DMS153 treated with DMSO at 0.1 percent for 48 hours (cell line): ENCODE results near the gene CALY.
A peak's percentile ranks its signal among the peaks of the same experiment; 100 is the strongest.

ENCODE experiments used
- DNase-seq: peaks from one replicate; lab custom pipeline; 2025; ENCODE audit not compliant: unreplicated experiment; lab: John Stamatoyannopoulos, UW

Gene CALY

DNA sequence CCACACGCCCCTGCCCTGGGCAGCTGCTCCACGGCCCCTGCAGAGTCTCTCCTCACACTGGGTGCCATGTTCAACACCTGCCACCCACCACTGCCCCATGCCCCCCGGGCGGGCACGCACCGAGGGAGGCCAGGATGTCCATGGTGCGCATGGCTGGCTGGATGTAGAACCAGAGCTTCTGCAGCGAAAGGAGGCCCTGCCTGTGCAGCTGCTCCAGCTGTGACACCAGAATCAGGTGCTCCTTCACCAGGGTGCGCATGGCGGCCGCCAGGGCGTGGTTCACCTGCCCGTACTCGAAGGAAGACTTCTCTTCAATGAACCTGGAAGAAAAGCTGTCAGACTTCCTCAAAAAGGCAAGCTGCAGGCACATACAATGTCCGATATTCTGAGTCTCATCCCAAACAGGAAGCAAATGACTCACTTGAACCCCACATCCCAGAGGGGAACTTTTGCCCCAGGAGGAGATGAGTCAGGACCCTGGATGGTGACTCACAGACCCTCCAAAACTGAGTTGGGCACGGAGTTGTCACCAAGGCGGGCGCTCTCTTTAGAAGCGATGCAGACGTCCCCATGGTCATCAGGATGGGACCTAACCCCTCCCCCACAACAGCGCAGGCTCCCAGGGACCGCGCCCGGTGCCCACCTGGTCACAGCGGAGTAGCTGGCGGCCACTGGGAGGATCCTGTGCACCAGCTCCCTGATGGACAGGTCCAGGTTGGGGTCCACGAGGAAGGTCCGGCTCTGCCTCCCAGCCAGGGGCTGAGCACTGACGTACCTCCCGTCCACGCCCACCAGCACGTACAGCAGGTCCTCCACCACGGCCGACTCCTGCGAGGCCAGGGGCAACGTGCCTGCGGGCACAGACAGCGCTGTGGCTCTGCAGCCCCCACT, 43.5 kb downstream of the CALY start:
- no peak for DNase-seq

DNA sequence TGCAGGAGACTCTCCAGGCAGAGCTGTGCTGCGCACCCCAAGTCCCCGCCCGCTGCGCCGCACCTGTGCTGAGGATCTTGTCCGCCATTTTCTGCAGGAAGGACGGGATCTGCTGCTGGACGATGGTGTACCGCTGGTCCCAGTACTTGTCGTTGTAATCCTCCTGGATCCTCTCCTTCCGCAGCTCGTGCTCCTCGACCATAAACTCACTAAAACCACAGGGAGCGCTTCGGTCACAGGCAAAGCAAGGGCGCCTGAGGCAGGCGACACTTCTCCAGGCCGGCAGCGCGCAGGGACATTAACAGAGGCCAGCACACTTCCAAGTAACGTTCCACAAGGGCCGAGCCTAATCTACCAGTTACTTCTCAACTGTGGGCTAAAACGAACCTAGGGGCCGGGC, 46.9 kb downstream of the CALY start:
- DNase-seq: no peak

DNA sequence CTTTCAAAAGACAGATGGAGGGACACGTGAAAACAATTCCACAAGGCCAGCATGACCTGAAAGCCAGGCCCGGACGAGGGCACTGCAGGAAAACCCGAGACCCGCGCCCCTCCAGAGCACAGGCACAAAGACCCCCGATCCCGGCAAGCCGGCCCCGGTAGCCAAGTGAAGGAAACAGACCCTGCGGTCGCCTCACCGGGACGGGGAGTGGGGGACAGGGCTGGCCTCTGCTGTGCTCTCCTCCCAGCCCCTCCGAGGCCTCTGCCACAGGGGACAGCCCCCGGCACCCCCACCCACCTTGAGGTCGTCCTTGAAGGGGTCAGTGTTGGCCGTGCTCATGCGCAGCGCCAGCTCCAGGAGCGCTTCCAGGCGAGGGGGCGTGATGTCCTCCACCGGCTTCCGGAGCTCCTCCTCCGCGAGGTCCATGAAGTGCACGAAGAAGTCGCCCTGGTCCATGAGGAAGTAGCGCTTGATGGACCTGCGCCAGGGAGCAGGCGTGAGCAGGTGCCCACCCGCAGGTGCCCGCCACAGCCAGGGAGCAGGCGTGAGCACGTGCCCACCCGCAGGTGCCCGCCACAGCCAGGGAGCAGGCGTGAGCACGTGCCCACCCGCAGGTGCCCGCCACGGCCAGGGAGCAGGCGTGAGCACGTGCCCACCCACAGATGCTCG, 48.7 kb downstream of the CALY start:
- no peak for DNase-seq

DNA sequence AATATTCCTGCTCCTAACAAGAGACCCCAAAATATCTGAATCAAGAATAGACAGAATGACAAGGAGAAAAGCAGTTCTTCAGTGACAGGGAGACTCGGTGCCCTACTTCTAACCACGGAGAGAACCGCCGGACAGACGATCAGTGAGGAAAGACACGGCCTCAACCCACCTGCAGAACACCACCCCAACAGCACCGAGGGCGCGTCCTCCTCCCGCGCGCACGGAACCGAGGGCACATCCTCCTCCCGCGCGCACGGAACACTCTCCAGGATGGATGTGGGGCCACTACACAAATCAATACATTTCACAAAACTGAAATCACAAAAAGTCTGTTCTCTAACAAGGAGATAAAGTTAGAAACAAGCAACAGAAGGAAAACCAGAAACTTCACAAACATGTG, 50.3 kb downstream of the CALY start:
- DNase-seq: no peak

DNA sequence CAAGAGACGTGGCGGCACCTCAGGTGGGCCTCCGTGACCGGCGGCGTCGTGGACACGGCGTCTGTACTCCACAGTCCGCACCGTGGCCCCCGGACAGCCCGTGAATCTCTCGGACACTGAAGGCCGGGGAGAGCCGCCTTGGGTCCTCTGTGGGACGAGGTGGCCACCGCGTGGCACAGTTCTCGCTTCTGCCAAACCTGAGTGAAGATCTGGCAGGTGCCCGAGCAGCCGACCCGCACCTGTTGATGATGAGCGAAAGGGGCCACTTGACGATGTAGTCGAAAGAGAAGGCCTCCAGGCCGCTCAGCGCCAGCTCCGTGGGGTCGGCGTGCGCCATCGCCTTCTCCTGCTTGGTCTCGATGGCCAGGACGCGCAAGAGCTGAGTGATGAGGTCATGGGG, 51.5 kb downstream of the CALY start:
- DNase-seq: no peak

DNA sequence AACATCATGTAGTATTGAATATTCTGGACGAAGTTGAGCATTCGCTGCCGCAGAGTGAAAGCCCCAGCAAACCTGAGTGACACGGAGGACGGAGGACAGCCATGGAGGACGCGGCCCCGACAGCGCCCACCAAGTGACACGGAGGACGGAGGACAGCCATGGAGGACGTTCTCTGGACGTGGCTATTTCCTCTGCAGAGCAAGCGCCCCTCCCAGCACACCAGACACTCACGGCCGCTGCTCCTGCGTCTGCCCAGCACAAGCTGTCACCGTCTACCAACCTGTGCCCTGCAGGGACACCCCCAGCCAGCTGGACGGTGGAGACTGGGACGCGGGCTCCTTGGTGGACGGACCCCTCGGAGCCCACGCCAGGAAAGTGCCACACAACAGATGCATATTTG, 52.8 kb downstream of the CALY start:
- no peak for DNase-seq

DNA sequence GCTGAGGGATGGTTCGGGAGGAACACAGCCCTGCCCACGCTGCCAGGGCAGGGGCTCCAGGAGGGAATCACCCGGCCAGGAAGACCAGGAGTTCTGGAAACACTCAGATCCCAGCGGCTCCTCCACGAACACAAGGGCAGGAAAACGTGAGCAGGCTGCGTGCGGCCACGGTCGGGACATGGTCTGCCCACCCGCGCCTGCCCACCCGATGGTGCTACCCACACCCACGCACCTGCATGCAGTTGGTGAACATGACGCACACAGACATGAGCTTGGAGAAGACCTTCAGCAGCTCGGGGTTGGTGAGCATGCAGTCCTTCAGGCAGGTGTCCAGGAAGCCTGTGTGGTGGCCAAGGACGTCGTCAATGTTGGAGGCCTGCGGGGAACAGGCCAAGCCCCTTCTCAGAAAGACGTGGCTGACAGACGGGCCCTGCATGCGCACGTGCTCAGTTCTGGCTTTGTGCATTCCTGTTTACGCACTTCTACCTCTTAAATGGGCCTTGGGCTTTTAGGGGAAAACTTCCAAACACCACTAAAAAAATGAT, 53.8 kb downstream of the CALY start:
- DNase-seq: no peak

DNA sequence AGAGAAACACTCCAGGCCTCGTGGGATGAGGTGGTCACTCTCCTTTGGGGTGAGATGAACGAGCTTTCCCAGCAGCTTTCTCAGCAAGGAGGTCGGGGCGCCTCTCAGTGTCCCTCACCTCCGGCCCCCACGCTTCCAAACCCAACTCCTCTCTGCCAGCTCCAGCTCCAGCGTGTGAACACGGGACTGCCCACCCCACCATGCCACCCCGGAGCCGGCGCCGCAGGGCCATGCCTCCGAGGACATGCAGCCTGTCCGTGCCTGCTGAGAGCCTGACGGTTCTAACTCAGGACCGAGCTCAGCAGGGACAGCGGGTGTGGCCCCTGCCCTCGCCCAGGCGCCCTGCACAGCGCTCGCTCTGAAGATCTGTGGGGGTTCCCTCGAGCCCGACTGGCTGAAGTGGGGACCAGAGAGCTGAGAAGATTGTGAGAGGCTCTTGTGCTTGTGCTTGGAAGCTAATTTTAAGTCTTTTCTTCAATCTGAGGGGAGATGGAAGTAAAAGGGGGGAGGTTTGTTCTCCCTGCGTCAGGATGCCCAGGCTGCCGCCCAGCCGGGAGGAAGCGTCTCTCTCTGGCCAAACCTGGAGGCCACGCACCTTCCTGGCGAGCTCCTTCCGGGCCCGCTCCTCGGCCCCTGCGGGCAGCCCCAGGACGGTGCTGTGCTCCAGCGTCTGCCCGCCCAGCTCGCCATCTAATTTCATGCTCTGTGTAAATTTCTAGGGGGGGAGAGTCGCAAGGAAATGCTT, 54.9 kb downstream of the CALY start:
- DNase-seq: no peak

DNA sequence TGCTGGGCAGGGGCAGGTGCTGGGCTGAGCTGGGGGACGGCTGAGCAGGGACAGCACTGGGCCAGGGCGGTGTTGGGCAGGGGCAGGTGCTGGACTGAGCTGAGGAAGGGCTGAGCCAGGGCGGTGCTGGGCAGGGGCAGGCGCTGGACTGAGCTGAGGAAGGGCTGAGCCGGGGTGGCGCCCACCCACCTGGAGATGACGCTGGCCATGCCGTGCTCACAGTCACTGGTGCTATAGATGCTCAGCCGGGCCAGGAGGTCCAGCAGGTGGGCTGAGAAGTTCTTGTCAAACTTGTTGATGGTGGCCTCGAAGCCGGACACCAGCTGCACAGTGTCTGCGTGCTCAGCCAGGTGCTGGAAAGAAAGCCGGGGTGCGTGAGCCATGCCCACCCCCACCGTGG, 55.6 kb downstream of the CALY start:
- no peak for DNase-seq

DNA sequence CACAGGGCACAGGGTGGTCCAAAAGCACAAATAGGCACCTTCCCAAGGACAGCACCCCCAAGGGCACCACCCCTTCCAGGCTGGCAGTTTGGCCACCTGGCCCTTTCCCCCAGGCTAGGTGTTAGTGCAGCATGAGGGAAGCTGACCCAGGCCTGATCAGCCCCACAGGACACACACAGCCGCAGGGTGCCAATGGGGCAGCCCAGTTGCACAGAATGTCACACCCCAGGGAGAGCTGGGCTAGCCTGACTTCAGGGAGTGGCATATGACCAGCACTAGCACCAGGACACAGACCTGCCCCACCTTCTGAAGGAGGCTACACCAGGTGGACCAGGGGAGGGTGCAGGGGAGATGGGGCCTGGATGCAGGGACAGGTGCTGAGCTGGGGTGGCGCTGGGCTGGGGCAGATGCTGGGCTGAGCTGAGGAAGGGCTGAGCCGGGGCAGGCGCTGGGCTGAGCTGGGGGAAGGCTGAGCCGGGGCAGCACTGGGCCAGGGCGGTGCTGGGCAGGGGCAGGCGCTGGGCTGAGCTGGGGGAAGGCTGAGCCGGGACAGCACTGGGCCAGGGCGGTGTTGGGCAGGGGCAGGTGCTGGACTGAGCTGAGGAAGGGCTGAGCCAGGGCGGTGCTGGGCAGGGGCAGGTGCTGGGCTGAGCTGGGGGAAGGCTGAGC, 56.2 kb downstream of the CALY start:
- no peak for DNase-seq

DNA sequence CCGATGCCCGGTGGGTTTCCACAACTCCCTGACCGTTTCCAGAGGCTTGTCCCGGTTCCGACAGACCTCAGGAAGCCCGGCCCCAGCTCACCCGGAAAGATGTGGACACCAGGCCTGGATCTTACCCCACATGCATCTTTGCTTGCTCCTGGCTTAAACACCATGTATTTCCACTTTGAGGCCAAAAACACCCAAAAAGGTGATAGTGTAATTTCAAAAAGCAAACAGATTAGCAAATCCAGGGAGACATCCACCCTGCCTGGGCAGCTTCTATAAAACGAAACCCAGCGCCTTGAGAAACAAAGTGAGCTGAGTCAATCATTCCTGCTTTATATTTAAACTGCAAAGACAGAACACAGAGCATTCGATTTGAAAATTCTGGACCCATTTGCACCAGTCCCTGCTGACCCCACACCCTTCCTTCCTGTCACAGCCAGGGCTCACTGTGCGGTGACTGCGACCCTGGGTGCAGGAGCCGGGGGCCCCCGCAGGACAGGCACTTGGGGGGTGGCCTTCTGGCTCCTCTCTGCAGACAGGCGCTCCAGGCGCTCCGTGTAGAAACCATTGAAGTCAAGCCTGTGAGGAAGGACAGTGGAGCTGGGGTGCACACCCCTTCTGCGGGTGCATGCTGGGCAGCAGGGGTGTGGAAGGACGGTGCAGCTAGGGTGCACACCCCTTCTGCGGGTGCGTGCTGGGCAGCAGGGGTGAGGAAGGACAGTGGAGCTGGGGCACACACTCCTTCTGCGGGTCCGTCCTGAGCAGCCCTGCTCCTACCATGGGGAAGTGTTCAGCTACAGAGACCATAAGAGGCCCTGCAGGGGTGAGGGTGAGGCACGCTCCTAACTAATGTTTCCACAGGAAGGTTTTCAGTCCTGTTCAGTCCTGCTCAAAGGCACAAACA, 57.1 kb downstream of the CALY start:
- DNase-seq: no peak

DNA sequence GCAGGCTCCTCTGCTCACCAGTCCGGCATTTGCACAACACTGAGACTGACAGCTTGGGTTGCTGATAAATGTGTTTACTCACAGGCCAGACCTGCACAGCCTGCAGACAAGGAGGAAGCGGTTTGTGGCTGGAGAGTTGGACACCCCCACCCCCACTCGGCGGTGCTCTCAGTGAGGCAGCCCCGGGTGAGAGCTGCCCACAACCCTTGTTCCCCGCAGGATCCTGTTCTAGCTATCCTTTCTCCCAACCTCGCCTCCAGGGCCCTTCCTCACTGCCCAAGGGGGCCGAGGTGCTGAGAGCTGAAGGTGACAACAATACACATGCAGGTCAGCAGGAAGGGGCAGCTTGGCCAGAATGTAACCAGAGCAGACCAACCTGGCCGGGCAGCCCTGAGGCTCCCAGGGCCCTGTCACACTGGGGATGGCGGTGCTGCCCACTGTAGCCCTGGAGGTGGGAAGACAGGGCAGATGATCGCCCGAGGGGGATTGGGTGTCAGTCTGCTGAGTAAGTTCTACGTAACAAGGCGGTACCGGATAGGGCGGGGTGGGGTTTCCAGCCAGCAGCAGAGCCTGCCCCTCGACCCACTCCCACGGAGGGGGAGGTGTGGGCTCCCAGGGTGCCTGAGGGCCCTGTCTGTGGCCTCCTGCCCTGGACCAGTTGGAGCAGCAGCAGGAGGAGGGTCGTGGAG, 58.0 kb downstream of the CALY start:
- peak; percentile 5 for DNase-seq

DNA sequence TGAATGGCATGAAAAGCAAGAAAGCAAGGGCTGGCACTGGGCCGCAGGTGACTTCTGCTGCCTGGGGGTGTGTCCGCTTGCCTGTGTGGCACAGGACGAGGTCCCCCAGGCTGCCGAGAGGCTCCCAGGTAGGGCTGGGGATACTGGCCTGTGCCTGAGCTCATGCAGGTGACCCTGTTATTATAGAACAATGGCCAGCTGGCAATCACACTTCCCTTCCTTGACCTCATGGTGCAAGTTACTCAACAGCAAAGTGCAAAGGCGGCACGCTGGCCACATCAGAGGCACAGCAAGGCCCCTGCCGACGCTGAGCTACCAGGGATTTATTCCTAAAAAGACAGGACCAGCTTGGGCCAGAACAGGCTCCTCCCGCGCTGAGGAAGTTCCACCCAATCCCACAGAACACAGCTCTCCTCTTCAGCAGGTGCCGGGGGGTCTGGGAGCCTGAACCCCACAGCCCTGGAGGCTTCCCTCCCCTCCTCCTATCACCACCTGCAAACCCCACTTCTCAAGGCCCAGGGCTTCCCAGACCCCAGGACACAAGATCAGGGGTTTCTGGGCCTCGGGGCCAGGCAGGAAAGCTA, 58.6 kb downstream of the CALY start:
- DNase-seq: no peak

DNA sequence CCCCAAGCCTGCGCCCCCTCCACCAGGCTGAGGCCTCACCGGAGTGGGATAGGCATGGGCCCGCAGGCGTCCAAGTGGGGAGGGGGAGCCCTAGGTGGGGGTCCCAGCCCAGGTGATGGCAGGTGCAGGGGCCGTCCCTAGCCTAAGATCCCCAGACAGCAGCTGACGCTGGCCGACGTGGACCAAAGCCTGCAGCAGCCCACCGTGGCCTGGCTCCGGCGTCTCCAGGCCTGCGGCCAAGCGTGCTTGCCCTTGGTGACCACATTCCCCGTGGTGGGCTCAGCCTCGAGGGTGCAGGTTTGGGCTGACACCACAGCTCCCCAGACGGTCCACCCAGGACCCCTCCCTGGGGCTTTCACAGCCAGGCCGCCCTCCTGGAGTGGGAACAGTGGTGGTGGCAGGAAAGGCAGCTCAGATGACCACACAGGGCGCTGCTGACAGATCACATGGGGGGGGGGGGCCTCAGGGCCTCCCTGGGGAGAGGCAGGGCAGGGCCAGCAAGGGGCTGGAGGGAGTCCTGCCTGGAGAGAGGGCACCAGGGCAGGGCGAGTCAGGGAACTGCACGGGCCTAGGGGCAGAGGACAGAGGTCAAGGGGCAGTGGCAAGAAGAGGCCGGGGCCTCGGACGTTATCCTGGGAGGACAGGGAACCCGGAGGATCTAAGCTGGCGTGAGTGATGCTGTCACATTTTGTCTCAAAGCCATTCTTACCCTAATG, 59.3 kb downstream of the CALY start:
- DNase-seq: no peak

DNA sequence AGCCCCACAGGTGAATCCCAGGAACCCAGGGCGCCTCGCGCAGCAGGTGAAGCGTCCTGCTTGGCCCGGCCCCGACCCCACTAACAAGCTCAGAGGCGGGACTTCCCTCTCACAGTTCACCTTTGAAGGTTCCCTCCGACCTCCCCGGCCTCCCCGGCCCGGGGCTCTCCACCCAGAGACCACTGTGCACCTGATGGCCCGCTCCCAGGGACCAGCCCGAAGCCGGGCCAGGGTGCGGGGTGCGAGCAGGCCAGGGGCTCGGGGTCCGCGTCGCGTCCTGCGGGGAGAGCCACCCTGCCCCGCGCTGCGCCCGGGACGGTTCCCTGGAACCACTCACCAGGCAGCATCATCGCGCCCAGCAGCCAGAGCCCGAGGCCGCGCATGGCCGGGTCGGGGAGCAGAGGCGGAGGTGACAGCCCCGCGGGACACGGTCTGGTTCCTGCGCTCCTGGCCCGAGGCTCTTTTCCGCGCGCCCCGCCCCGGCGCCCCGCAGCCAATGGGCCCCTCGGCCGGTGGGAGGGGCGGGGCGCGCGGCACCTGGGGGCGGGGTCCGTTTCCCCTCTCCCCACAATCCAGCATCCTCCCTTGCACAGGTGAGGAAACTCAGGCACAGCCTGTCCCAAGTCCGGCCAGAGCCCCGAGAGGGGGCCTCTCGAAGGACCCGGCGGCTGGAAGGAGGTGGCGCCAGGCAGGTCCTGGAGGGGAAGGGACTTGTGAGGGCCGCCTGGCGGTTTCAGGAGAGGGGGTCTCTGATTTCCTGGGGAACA, 60.1 kb downstream of the CALY start, which contains the start of gene ADAM8:
TSS of gene ADAM8 (minus strand) at position 434 of the 767 bp plus-strand sequence. CDS start at position 383, 51 bp downstream.
- peak; percentile 21 for DNase-seq

DNA sequence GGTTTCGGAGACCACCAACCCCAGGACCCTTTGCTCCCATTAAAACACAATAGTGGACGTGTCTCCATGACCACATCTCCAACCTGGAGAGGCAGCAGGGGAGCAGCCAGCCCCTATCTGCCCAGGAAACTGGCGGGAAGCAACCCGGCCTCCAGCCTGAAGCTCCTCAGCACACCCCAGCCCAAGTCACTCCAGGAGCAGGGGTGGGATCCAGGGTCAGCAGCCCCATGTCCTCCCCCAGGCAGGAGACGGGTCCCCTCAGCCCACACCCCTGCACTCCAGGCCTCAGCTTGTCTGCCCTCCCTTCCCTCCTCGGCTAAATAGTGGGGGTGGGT, 60.6 kb downstream of the CALY start:
- no peak for DNase-seq

DNA sequence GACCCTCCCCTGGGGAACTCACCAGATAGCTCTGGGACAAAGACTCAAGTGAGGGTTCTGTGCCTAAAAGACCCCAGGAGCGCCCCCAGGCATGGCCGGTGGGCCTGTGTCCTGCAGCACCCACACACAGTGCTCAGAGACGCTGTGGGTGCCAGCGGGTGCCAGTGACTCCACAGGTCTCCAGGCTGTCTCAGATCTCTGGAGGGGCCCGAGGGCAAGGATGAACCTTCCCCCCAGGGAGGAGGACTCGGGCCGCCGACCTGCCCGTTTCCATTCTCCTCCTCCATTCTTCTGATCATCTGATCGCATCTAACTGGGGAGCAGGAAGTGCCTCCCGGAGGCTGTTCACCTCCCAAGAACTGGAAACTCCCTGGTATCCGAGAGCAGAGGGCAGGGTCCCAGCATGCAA, 61.0 kb downstream of the CALY start:
- DNase-seq: no peak
